ENCODE measurements around the gene KCNJ9.
A peak's percentile ranks its signal among the peaks of the same experiment; 100 is the strongest.

The KCNJ9 gene

DNA sequence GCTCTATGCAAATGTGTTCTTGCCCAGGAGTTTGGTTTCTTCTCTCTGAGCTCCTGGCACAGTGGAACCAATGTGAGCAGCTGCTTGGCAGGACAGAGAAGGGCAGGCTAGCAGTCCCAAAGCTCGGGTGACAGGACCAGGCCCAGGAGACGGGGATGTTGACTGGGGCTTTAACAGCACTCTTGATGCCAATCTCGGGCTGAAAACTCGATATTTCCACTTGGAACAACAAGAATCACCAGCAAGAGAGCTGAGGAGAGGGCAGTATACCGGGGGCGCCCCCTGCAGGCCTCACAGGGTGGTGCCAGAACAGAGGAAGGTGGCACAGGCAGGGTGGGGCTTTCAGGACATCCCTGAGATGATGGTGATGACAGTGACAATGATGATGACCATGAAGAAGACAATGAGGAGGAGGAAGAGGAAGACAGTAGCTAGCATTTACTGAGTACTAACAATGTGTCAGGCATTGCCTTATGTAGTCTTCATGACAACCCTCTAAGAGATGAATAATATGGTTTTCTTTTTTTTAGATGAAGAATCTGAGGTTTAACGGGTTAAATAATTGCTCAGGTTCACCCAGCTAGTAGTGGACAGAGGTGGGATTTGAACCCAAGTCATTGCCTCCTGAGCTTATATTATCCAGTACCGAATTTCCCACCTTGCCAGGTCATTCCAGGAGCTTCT is 2.7 kb upstream of the KCNJ9 start:
- Histone ChIP-seq H3K4me1 (ENCODE audit: insufficient read depth, poor library complexity, severe bottlenecking) (no peaks in the 10 kb centered on the region), H3K27me3 (ENCODE audit: insufficient read depth, poor library complexity, severe bottlenecking) (peaks cover 49% of the 10 kb centered on the region), H3K9me3 (ENCODE audit: severe bottlenecking) (no peaks in the 10 kb centered on the region), H3K4me3 (ENCODE audit: severe bottlenecking) (no peak overlapping the region), H3K36me3 (ENCODE audit: low read depth) (no peaks in the 10 kb centered on the region), H3K27ac (ENCODE audit: poor library complexity, severe bottlenecking) (no peak overlapping the region)
- TF ChIP-seq, protein P1, sequence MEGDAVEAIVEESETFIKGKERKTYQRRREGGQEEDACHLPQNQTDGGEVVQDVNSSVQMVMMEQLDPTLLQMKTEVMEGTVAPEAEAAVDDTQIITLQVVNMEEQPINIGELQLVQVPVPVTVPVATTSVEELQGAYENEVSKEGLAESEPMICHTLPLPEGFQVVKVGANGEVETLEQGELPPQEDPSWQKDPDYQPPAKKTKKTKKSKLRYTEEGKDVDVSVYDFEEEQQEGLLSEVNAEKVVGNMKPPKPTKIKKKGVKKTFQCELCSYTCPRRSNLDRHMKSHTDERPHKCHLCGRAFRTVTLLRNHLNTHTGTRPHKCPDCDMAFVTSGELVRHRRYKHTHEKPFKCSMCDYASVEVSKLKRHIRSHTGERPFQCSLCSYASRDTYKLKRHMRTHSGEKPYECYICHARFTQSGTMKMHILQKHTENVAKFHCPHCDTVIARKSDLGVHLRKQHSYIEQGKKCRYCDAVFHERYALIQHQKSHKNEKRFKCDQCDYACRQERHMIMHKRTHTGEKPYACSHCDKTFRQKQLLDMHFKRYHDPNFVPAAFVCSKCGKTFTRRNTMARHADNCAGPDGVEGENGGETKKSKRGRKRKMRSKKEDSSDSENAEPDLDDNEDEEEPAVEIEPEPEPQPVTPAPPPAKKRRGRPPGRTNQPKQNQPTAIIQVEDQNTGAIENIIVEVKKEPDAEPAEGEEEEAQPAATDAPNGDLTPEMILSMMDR (IDR thresholded peaks at IDR 0.05; ENCODE audit: poor library complexity, severe bottlenecking) = peak; percentile 60
- no peak for DNase-seq (ENCODE audit: low spot score)
- 0 out of 3 replicates have a peak, but pooled peaks have one; percentile 36 for ATAC-seq (ENCODE audit: low read depth)

DNA sequence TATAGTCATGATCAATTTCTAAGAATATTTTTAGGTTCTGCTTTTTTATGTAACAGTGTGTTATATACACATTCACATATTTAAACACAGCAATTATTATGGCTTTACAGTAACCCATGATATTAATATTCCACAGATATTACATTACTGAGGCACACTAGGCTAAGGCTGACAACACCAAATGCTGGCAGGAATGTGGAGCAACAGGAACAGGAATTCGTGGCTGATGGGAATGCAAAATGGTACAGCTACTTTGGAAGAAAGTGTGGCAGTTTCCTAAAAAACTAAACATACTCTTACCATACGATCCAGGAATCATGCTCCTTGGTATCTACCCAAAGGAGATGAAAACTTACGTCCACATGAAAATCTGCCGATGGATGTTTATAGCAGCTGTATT is 1.9 kb upstream of the KCNJ9 start:
- H3K9me3 ChIP-seq (ENCODE audit: severe bottlenecking) = no peaks in the 10 kb centered on the region
- DNase-seq (ENCODE audit: low spot score) = no peak
- no peak overlapping the region for H3K4me3 ChIP-seq (ENCODE audit: severe bottlenecking)
- peaks cover 49% of the 10 kb centered on the region for H3K27me3 ChIP-seq (ENCODE audit: insufficient read depth, poor library complexity, severe bottlenecking)
- no peaks in the 10 kb centered on the region for H3K4me1 ChIP-seq (ENCODE audit: insufficient read depth, poor library complexity, severe bottlenecking)
- TF ChIP-seq, protein P1 (IDR thresholded peaks at IDR 0.05; ENCODE audit: poor library complexity, severe bottlenecking) = no peak
- no peak overlapping the region for H3K27ac ChIP-seq (ENCODE audit: poor library complexity, severe bottlenecking)
- no peaks in the 10 kb centered on the region for H3K36me3 ChIP-seq (ENCODE audit: low read depth)
- no peak for ATAC-seq (ENCODE audit: low read depth)

DNA sequence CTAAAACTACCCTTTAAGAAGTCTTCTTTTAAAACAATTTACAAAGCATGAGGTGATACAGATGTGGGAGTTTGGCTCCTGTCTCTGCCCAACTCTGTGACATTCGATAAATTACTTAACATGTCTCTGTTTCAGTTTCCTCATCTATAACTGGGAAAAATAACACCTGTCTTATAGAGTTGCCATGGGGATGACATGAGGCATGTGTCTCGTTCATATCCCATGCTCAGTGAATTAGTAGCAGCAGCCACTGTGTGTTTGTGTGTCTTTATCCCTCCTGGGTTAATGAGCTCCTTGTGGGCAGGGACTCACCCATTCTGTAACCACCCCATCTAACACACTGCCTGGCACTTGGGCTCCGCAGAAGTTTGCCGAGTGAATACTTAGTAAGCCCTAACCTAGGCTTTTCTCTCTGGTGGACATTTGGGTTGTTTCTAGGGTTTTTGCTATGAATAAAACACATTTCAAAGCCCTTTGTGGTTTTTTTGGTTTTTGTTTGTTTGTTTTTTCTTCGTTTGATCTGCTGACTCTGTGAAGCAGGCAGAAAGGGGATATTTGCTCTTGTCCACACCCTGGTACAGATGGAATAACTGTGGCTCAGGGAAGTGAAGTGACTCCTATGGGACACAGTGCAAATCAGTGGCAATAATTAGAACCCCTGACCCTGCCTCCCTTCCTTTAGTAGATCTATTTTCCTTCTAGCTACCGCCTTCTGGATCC is 797 bp upstream of the KCNJ9 start:
- ATAC-seq (ENCODE audit: low read depth) (no peak), DNase-seq (ENCODE audit: low spot score) (no peak)
- TF ChIP-seq, protein P1 (IDR thresholded peaks at IDR 0.05; ENCODE audit: poor library complexity, severe bottlenecking) = no peak
- H3K9me3 ChIP-seq (ENCODE audit: severe bottlenecking) = no peaks in the 10 kb centered on the region
- H3K27ac ChIP-seq (ENCODE audit: poor library complexity, severe bottlenecking) = no peak overlapping the region
- no peaks in the 10 kb centered on the region for H3K36me3 ChIP-seq (ENCODE audit: low read depth)
- no peak overlapping the region for H3K4me3 ChIP-seq (ENCODE audit: severe bottlenecking)
- no peaks in the 10 kb centered on the region for H3K4me1 ChIP-seq (ENCODE audit: insufficient read depth, poor library complexity, severe bottlenecking)
- peaks cover 49% of the 10 kb centered on the region for H3K27me3 ChIP-seq (ENCODE audit: insufficient read depth, poor library complexity, severe bottlenecking)

DNA sequence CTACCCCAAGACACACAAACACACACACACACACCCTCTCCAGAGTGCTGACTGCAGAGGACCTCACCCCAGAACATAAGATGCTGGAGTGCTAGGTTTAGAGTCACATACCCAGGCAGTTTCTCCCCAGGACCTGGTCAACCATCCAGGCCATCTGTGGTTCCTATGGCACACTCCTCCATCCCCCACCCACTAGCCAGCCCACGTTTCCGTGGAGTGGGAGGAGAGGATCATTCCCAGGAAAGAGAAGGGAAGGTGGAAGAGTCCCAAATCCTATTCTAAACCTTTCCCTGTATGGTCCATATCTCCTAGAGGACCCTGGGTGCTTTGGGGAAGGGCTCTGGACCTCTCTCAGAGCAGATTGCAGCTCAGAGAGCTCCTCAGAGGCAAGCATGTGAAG is 1.1 kb downstream of the KCNJ9 start:
- Histone ChIP-seq H3K27me3 (ENCODE audit: insufficient read depth, poor library complexity, severe bottlenecking) (peaks cover 49% of the 10 kb centered on the region), H3K4me3 (ENCODE audit: severe bottlenecking) (no peak overlapping the region), H3K4me1 (ENCODE audit: insufficient read depth, poor library complexity, severe bottlenecking) (no peaks in the 10 kb centered on the region), H3K27ac (ENCODE audit: poor library complexity, severe bottlenecking) (no peak overlapping the region), H3K9me3 (ENCODE audit: severe bottlenecking) (no peaks in the 10 kb centered on the region), H3K36me3 (ENCODE audit: low read depth) (no peaks in the 10 kb centered on the region)
- TF ChIP-seq, protein P1 (IDR thresholded peaks at IDR 0.05; ENCODE audit: poor library complexity, severe bottlenecking) = no peak
- ATAC-seq (ENCODE audit: low read depth) = no peak
- no peak for DNase-seq (ENCODE audit: low spot score)

DNA sequence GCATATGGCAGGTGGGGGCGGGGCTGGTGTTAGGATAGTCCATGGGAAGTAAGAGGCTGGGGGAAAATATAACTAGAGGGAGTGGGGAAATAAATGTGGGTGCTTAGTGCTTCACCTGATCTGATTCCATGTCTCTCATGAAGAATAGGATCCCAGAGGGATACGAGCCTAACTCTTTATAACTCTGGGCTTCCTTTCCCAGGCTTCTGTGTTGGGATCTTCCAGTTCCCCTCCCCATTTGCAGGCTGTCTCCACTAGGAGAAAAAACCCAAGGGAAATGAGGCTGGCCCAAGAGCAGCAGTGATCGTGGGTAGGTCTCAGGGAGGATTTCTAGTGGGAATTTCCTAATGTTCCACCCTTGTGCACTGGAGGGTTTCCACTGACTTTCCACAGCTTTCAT is 1.6 kb downstream of the KCNJ9 start:
- Histone ChIP-seq H3K27me3 (ENCODE audit: insufficient read depth, poor library complexity, severe bottlenecking) (peaks cover 49% of the 10 kb centered on the region), H3K36me3 (ENCODE audit: low read depth) (no peaks in the 10 kb centered on the region), H3K9me3 (ENCODE audit: severe bottlenecking) (no peaks in the 10 kb centered on the region), H3K4me3 (ENCODE audit: severe bottlenecking) (no peak overlapping the region), H3K27ac (ENCODE audit: poor library complexity, severe bottlenecking) (no peak overlapping the region), H3K4me1 (ENCODE audit: insufficient read depth, poor library complexity, severe bottlenecking) (no peaks in the 10 kb centered on the region)
- DNase-seq (ENCODE audit: low spot score) = no peak
- ATAC-seq (ENCODE audit: low read depth) = no peak
- TF ChIP-seq, protein P1 (IDR thresholded peaks at IDR 0.05; ENCODE audit: poor library complexity, severe bottlenecking) = no peak

All from RWPE2 (cell line).